Neural progenitor cell (in vitro differentiated cells): ENCODE measurements around the gene SERPINA12. TPM values are rescaled to one million over a fixed set of nuclear protein-coding genes. Genes with fewer than 3 reads are reported as not detected.

ENCODE experiments used
- DNase-seq: peaks from one replicate; pipeline ENCODE4 v3.0.0-alpha.2; 2016; ENCODE audit warnings: low spot score
- H2AFZ ChIP-seq: fragments of 200-600 bp; sonication (generic); replicated peaks from 2 replicates; pipeline ENCODE4 v1.6.1; 2016; ENCODE audit warnings: antibody characterized with exemption
- H3F3A ChIP-seq: fragments of 200-600 bp; sonication (generic); 2 replicates; pipeline ENCODE4 v1.6.1; 2016; ENCODE audit warnings: antibody characterized with exemption, low read depth
- H3K27ac ChIP-seq: fragments of 200-600 bp; sonication (generic); 2 replicates; pipeline ENCODE4 v1.5.1; 2016; ENCODE audit warnings: mild to moderate bottlenecking
- H3K27me3 ChIP-seq: fragments of 200-600 bp; sonication (generic); 2 replicates; pipeline ENCODE4 v1.6.1; 2016; ENCODE audit warnings: mild to moderate bottlenecking, moderate library complexity
- H3K36me3 ChIP-seq: fragments of 200-600 bp; sonication (generic); 2 replicates; pipeline ENCODE4 v1.5.1; 2016
- H3K4me1 ChIP-seq: fragments of 200-600 bp; sonication (generic); 2 replicates; pipeline ENCODE4 v1.6.1; 2016; ENCODE audit warnings: mixed run types
- H3K4me2 ChIP-seq: fragments of 200-600 bp; sonication (generic); 2 replicates; pipeline ENCODE4 v1.6.1; 2016
- H3K4me3 ChIP-seq: fragments of 200-600 bp; sonication (generic); 2 replicates; pipeline ENCODE4 v1.5.1; 2016
- H3K79me2 ChIP-seq: fragments of 200-600 bp; sonication (generic); 2 replicates; pipeline ENCODE4 v1.6.1; 2016; ENCODE audit warnings: low read depth
- H3K9ac ChIP-seq: fragments of 200-600 bp; sonication (generic); 2 replicates; pipeline ENCODE4 v1.6.1; 2016
- H3K9me3 ChIP-seq: fragments of 200-600 bp; sonication (generic); 2 replicates; pipeline ENCODE4 v1.5.1; 2016; ENCODE audit warnings: low read depth
- H4K20me1 ChIP-seq: fragments of 200-600 bp; sonication (generic); 2 replicates; pipeline ENCODE4 v1.6.1; 2016; ENCODE audit warnings: low read depth
- H3K27ac Mint-ChIP-seq: 3 replicates; pipeline ENCODE4 v1.8.0; 2021; ENCODE audit warnings: mixed read lengths
- H3K27me3 Mint-ChIP-seq: 2 replicates; pipeline ENCODE4 v1.8.0; 2022; ENCODE audit warnings: low read depth, mild to moderate bottlenecking, inconsistent platforms, moderate library complexity, mixed read lengths; ENCODE audit not compliant: insufficient read depth
- H3K36me3 Mint-ChIP-seq: 3 replicates; pipeline ENCODE4 v1.8.0; 2021; ENCODE audit warnings: mixed read lengths
- H3K4me1 Mint-ChIP-seq: 3 replicates; pipeline ENCODE4 v1.8.0; 2021; ENCODE audit warnings: mixed read lengths
- H3K4me3 Mint-ChIP-seq: 3 replicates; pipeline ENCODE4 v1.8.0; 2021; ENCODE audit warnings: mild to moderate bottlenecking, moderate library complexity, mixed read lengths
- H3K9me3 Mint-ChIP-seq: 3 replicates; pipeline ENCODE4 v1.8.0; 2020; ENCODE audit warnings: mixed read lengths
- CTCF ChIP-seq: fragments of 200-600 bp; sonication (generic); IDR thresholded peaks from 2 replicates; pipeline ENCODE4 v1.5.1; 2017; ENCODE audit warnings: antibody characterized with exemption, mild to moderate bottlenecking
- EZH2 ChIP-seq: fragments of 200-600 bp; sonication (generic); IDR thresholded peaks from 2 replicates; pipeline ENCODE4 v1.6.1; 2017; ENCODE audit warnings: antibody characterized with exemption, mild to moderate bottlenecking, moderate library complexity
- EZH2phosphoT487 ChIP-seq: fragments of 200-600 bp; sonication (generic); IDR thresholded peaks from 2 replicates; pipeline ENCODE4 v1.6.1; 2017; ENCODE audit warnings: antibody characterized with exemption
- total RNA-seq: library from RNA; depleted of rRNA; stranded (reverse); fragments of >200 nt; gene quantifications from 2 replicates; pipeline ENCODE4 v1.2.3, GENCODE V29; 2015; ENCODE audit warnings: low replicate concordance

The SERPINA12 gene
- total RNA-seq, 1 donor from 2014 or later = not detected

GRCh38 chr14:94469261-94469660 is 40.0 kb downstream of the SERPINA12 start:
- no peak overlapping the region for H3K4me3 Mint-ChIP-seq
- H3K4me2 ChIP-seq = no peak overlapping the region
- H3K27me3 ChIP-seq = no peaks in the 10 kb centered on the region
- peaks cover 3% of the 10 kb centered on the region for H3K27me3 Mint-ChIP-seq
- H3F3A ChIP-seq = no peaks in the 10 kb centered on the region
- no peaks in the 10 kb centered on the region for H4K20me1 ChIP-seq
- H3K27ac Mint-ChIP-seq = no peak overlapping the region
- no peaks in the 10 kb centered on the region for H3K36me3 ChIP-seq
- no peaks in the 10 kb centered on the region for H3K4me1 ChIP-seq
- no peaks in the 10 kb centered on the region for H3K9me3 ChIP-seq
- no peaks in the 10 kb centered on the region for H3K79me2 ChIP-seq
- no peak for DNase-seq
- H3K9me3 Mint-ChIP-seq = no peaks in the 10 kb centered on the region
- H3K4me3 ChIP-seq = no peak overlapping the region
- H3K36me3 Mint-ChIP-seq = no peaks in the 10 kb centered on the region
- H3K4me1 Mint-ChIP-seq = no peaks in the 10 kb centered on the region
- H3K27ac ChIP-seq = no peak overlapping the region
- TF ChIP-seq EZH2 = no peak
- no peak for TF ChIP-seq EZH2phosphoT487
- no peak for TF ChIP-seq CTCF
- no peak overlapping the region for H3K9ac ChIP-seq
- H2AFZ ChIP-seq = no peak overlapping the region

- Histone ChIP-seq H3K36me3 (no peaks in the 10 kb centered on the region), H3K79me2 (no peaks in the 10 kb centered on the region), H3K9ac (no peak overlapping the region), H3K4me1 (no peaks in the 10 kb centered on the region), H3K4me3 (no peak overlapping the region), H3K9me3 (no peaks in the 10 kb centered on the region), H3K4me2 (no peak overlapping the region), H4K20me1 (no peaks in the 10 kb centered on the region), H3K27me3 (no peaks in the 10 kb centered on the region), H2AFZ (no peak overlapping the region), H3F3A (no peaks in the 10 kb centered on the region), H3K27ac (no peak overlapping the region)
- Mint-ChIP-seq H3K36me3 (no peaks in the 10 kb centered on the region), H3K4me3 (no peak overlapping the region), H3K27me3 (peaks cover 3% of the 10 kb centered on the region), H3K27ac (no peak overlapping the region), H3K4me1 (no peaks in the 10 kb centered on the region), H3K9me3 (no peaks in the 10 kb centered on the region)
- TF ChIP-seq CTCF (no peak), EZH2phosphoT487 (no peak), EZH2 (no peak)
- DNase-seq = no peak
Observed at GRCh38 chr14:94467728-94468520, 41.3 kb downstream of the SERPINA12 start.

GRCh38 chr14:94466706-94467370 is 42.4 kb downstream of the SERPINA12 start:
- TF ChIP-seq EZH2 (no peak), CTCF (no peak), EZH2phosphoT487 (no peak)
- Histone ChIP-seq H3K9ac (no peak overlapping the region), H3K4me1 (no peaks in the 10 kb centered on the region), H3K4me2 (no peak overlapping the region), H3K9me3 (no peaks in the 10 kb centered on the region), H3F3A (no peaks in the 10 kb centered on the region), H4K20me1 (no peaks in the 10 kb centered on the region), H3K27me3 (no peaks in the 10 kb centered on the region), H3K36me3 (no peaks in the 10 kb centered on the region), H3K4me3 (no peak overlapping the region), H3K79me2 (no peaks in the 10 kb centered on the region), H2AFZ (no peak overlapping the region), H3K27ac (no peak overlapping the region)
- DNase-seq = no peak
- no peaks in the 10 kb centered on the region for H3K9me3 Mint-ChIP-seq
- H3K4me3 Mint-ChIP-seq = no peak overlapping the region
- H3K27me3 Mint-ChIP-seq = no peaks in the 10 kb centered on the region
- H3K4me1 Mint-ChIP-seq = no peaks in the 10 kb centered on the region
- no peaks in the 10 kb centered on the region for H3K36me3 Mint-ChIP-seq
- no peak overlapping the region for H3K27ac Mint-ChIP-seq
